GM21381 (cell line): Measurements from ENCODE around the gene AKAP12.
"Not testable (repeated sequence)": the region's sequence is repeated elsewhere in the genome, so short reads cannot be mapped to it uniquely, and the experiment has no call there.

ENCODE experiments used
- ATAC-seq: cut with Tn5 transposase; IDR thresholded peaks from one replicate; pipeline ENCODE4 v1.9.1; 2021; ENCODE audit warnings: mild to moderate bottlenecking, moderate library complexity; ENCODE audit not compliant: unreplicated experiment

Gene AKAP12

DNA sequence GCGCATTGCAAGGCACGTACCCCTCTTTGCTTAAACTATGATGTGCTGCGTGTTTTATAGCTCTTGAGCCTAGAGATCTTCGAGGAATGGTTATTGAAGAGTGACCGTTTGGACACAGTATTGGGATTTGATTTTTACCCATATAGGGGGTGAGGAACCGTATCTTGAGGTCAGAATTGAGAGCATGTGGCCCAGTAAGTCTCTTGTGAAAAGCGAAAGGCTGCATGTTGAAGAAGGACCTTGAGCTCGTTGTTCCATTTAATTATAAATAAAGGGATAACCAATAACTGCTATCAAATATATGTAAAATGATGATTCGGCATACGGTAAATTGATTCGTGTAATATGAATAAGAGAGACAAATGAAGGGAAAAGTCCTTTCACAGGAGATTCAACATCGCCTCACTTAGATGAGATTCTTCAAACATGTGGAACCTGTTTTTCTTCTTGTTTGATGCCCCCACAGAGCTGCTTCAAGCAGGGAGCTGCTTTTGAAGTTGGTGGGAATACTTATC is 66.6 kb downstream of the AKAP12 start:
- ATAC-seq = no peak

- no peak for ATAC-seq
These were observed 67.7 kb downstream of the AKAP12 start for GRCh38 chr6:151307501-151307900.

GRCh38 chr6:151309619-151310018 is 69.9 kb downstream of the AKAP12 start:
- ATAC-seq = no peak

GRCh38 chr6:151310279-151310678 is 70.5 kb downstream of the AKAP12 start:
- ATAC-seq = no peak

- ATAC-seq = no peak
These were observed 71.3 kb downstream of the AKAP12 start for GRCh38 chr6:151310852-151311767.

GRCh38 chr6:151313066-151313491 is 73.3 kb downstream of the AKAP12 start:
- no peak for ATAC-seq

DNA sequence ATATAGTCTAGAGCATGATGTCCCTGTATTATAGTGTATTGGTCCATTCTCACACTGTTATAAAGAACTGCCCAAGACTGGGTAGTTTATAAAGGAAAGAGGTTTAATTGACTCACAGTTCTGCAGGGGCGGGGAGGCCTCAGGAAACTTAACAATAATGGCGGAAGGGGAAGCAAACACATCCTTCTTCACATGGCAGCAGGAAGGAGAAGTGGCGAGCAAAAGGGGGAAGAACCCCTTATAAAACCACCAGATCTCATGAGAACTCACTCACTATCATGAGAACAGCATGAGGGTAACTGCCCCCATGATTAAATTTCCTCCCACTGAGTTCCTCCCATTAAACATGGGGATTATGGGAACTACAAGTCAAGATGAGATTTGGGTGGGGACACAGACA is 75.9 kb downstream of the AKAP12 start:
- ATAC-seq = not testable (repeated sequence)

DNA sequence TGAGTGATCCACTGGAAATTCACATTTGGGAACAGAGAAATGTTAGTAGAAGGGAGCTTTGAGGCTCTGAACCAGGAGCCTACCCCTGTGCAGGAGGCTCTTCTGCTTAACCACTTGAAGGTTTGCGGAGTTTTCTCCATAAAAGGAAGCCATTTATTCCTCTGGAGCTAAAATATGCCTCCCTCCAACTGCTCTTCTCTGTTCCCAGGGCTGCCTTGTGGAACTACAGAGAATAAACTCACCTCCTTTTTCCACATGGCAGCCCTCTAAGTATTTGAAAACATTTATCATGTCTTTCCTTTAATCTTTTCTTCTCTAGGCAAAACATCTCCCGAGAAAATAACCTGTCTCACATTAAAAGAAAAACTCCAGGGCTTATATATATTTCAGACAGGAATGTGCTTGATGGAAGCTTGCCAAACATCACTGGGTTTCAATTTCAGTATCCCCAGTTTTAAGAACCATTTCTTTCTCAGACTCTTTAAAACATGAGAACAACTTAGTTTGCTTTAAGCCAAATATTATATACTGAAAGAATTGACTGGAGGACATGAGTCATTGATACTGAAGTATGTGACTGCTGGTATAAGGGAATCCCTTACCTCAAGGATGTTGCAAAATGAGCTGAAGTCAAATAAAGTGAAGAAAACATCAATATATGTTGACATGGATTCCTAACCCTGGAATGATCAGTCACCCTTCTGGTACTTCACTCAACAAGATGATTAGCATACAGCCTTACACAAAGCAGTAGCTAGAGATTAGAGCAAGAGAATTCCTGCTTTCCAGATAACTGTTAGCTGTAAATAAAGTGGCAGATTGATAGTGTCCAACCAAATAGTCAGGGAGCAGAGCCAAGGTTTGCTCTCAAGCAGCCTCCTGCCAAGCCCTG is 77.6 kb downstream of the AKAP12 start:
- no peak for ATAC-seq

DNA sequence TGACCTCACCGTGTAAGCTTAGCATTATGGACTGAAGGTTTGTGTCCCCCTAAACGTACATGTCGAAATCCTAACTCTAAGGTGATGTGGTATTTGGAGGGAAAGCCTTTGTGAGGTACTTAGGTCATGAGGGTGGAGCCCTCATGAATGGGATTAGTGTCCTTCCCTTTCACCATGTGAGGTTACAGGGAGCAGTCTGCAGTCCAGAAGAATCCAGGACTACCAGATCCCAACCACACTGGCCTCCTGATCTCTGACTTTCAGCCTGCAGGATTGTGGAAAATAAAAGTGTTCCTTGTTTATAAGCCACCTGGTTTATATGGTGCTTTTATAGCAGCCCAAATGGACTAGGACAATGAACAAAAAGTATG is 78.2 kb downstream of the AKAP12 start:
- ATAC-seq = no peak

DNA sequence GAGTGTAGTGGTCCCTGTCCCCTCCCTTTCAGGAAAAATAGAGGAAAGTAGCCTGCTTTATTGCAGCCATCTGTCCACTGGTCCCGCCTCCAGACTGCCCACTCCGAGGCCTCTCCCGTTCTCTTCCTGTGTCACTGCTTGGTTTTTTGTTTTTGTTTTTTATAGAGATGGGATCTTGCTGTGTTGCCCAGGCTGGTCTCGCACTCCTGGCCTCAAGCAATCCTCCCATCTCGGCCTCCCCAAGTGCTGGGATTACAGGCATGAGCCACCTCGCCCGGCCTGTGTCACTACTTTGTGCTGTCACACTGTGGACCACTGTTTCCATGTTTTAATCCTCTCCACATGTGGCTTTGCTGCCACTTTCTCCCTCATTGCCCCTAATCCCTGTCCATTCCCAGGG is 80.4 kb downstream of the AKAP12 start:
- no peak for ATAC-seq

DNA sequence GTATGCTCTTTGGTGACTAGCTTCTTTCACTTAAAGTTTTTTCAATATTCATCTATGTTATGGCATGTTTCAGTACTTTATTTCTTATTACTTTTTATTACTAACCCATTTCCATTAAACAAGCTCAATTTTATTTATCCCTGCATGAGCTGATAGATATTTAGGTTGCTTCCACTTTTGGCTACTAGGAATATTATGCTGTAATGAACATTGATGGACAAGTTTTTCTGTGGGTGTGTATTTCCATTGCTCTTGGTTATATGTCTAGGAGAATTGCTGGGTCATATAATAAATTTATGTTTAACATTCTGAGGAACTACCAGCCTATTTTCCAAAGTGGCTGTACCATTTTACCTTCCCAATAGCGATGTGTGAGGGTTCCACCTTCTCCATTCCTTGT is 81.7 kb downstream of the AKAP12 start:
- no peak for ATAC-seq

DNA sequence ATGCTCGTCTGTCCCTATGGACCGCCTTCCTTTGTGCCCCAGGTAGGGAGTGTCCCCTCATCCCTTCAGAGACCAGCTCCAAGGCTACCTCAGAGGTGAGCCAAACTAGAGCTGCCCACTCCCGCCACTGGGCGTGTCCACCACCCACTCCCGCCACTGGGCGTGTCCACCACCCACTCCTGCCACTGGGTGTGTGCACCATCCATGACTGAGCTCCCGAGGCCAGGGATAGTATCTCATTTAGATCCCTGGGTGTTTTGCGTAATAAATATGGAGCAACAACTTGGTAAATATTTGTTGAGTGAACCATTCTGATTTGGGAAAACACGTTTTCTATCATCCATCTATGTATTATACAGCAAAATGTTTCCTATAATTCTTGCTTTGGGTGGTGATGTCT is 82.8 kb downstream of the AKAP12 start:
- ATAC-seq = no peak

GRCh38 chr6:151323791-151324487 is 84.2 kb downstream of the AKAP12 start:
- ATAC-seq = peak; percentile 69

- ATAC-seq = no peak
These were observed 84.7 kb downstream of the AKAP12 start for GRCh38 chr6:151324488-151324825.

DNA sequence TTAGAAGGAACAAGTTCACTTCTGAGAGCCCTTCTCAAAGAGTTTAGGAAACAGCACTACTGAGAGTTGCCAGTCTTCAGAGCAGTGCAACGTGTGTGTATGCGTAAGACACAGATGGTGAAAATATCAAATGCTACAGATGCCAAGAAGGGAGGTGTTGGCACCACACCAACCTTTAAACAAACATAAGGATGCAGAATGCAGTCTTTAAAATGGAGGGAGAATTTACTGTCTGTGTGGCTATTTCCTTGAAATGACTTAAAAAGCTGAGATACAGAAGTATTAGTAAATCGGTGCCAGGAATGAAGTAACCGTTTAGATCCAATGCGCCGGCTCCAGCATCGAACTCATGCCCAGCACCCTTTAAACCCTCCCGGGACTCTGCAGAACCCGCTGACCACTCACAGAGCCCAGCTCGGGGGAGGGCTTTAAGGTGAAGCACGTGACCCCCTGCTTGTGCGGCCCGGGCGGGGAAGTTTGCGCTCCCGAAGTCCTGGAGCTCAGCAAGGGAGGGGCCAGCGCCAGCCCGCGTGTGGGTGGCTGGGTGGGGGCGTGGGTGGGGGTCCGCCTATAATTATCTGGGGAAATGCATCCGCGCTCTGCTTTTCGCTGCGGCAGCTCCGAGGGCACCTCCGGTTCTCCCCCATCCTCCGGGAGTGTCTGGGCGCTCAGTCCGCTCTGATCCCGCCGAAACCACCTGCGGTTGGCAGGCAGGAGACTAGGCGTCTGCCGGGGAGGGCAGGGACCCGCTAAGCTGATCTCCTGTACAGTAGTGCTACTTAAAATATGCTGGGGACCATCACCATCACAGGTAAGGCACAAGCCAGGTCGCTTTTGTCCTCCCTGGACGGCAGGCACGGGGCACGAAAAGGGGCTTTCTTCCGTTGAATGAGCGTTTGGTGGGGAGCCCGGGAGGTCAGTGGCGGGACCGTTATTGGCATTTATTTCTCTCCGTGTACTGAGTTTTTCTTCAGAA is 85.6 kb downstream of the AKAP12 start:
- no peak for ATAC-seq

DNA sequence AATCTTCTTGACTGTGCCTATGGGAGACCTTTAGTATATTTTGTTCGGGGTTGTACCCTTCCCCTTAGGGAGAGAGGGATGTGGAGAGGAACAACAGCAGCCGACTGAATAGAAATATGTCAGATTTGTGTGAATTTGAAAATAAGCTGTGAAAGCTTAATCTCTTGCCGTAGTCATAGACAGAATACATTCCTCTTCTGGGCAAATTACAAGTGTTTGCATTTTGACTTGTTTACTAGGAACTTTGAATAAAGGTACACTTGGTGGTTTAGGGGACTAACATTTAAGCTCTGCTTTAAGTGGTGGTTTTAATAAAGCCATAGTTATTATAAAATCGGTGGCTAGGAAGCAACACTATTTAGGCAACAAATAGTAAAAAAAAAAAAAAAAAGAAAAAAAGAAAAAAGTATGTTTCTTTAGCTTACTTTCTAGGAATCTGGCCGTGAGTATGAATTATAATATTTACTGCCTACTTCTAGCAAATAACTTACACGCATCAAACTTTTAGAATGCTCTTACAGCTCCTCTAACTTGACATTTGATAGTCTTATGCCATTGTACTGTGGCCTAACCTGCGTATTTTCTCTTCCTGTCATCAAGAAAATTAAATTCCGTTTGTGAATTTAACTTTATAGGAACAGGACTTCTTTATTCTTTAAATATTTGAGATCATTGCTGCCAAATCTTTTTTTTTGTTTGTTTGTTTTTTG is 86.5 kb downstream of the AKAP12 start:
- no peak for ATAC-seq

GRCh38 chr6:151327101-151327500 is 87.3 kb downstream of the AKAP12 start:
- no peak for ATAC-seq

GRCh38 chr6:151330130-151330696 is 90.4 kb downstream of the AKAP12 start:
- ATAC-seq = no peak

GRCh38 chr6:151335930-151336329 is 96.2 kb downstream of the AKAP12 start:
- ATAC-seq = no peak
